ENCODE results near the gene FPGS.

DNA sequence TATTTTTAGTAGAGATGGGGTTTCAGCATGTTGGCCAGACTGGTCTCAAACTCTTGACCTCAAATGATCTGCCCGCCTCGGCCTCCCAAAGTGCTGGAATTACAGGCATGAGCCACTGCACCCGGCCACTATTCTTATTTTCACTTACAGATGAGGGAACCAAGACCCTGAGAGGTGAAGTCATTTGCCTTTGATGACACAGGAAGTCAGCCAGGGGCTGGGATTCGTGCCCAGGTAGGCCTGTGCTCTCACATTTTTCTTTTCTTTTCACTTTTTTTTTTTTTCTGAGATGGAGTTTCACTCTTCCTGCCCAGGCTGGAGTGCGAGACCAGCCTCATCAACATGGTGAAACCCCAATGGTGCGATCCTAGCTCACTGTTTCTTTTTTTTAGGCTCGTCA, 29.6 kb downstream of the FPGS start:
- TF ChIP-seq CTCF (IDR thresholded peaks at IDR 0.05) (no peak), POLR2A (IDR thresholded peaks at IDR 0.05) (no peak)
